AG04450 (cell line): Measurements from ENCODE around the gene KIF25. TPM values are rescaled to one million over a fixed set of nuclear protein-coding genes. Genes with fewer than 3 reads are reported as not detected.

ENCODE experiments used
- CTCF ChIA-PET: fragments of 300-600, 350-600 bp; formaldehyde crosslinking; extraction: SDS; loops from one replicate; lab custom pipeline; 2022; ENCODE audit warnings: antibody characterized with exemption, inconsistent platforms; lab: Charles Lee
- POLR2A ChIA-PET: fragments of 350-600 bp; formaldehyde crosslinking; extraction: SDS; loops from one replicate; lab custom pipeline; 2021; ENCODE audit warnings: antibody characterized with exemption, inconsistent platforms; lab: Yijun Ruan, JAX
- DNase-seq: peaks from one replicate; pipeline ENCODE4 v3.0.0-alpha.2; 2011; ENCODE audit warnings: low read depth, low spot score
- H3K27ac ChIP-seq: one replicate; pipeline ENCODE4 v1.5.1; 2012; ENCODE audit warnings: low read depth, low read length, control low read depth
- H3K27me3 ChIP-seq: one replicate; pipeline ENCODE4 v1.6.0; 2012; ENCODE audit warnings: low read length; ENCODE audit not compliant: control insufficient read depth, insufficient read depth
- H3K4me3 ChIP-seq: 2 replicates; pipeline ENCODE4 v1.5.1; 2011; ENCODE audit warnings: mild to moderate bottlenecking, low read depth, low read length, control low read depth
- H3K9me3 ChIP-seq: 2 replicates; pipeline ENCODE4 v1.5.1; 2012; ENCODE audit warnings: low read length; ENCODE audit not compliant: control insufficient read depth, insufficient read depth
- polyA plus RNA-seq: library from polyadenylated mRNA; depleted of rRNA; stranded (reverse); fragments of >200 nt; gene quantifications from 2 replicates; pipeline ENCODE4 v1.2.3, GENCODE V29; 2011
- TF ChIP-seq, protein P1 (sequence below): IDR thresholded peaks from 2 replicates; pipeline ENCODE4 v1.5.1; 2011; ENCODE audit warnings: low read depth, low read length, control low read depth, inconsistent platforms

KIF25 gene
- polyA plus RNA-seq, 1 experiment, result not detected

DNA sequence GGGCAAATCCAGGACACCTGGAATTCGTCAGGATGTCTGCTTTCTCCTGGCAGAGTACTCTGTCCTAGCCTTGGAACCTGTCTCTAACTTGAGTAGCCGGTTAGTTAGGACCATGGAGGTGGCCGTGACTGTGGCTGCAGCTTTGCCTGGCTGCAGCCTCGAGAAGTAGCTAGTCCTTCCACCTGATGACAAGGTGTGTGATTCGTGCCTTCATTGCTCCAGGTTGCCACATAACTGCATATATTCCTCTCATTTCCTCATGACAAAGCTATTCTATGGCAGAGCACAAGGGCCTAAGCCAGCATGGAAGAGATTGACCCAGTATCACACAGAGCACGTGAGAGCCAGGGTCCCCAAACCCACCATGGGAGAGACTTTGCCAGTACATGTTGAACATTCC lies 39.8 kb upstream of the KIF25 start:
- TF ChIP-seq, protein P1, sequence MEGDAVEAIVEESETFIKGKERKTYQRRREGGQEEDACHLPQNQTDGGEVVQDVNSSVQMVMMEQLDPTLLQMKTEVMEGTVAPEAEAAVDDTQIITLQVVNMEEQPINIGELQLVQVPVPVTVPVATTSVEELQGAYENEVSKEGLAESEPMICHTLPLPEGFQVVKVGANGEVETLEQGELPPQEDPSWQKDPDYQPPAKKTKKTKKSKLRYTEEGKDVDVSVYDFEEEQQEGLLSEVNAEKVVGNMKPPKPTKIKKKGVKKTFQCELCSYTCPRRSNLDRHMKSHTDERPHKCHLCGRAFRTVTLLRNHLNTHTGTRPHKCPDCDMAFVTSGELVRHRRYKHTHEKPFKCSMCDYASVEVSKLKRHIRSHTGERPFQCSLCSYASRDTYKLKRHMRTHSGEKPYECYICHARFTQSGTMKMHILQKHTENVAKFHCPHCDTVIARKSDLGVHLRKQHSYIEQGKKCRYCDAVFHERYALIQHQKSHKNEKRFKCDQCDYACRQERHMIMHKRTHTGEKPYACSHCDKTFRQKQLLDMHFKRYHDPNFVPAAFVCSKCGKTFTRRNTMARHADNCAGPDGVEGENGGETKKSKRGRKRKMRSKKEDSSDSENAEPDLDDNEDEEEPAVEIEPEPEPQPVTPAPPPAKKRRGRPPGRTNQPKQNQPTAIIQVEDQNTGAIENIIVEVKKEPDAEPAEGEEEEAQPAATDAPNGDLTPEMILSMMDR, result no peak
- CTCF ChIA-PET, result interaction anchor here (0.6 kb wide), 1 partner anchor 29 kb away, joined by 3 read pairs; no protein-coding TSS in a partner anchor

DNA sequence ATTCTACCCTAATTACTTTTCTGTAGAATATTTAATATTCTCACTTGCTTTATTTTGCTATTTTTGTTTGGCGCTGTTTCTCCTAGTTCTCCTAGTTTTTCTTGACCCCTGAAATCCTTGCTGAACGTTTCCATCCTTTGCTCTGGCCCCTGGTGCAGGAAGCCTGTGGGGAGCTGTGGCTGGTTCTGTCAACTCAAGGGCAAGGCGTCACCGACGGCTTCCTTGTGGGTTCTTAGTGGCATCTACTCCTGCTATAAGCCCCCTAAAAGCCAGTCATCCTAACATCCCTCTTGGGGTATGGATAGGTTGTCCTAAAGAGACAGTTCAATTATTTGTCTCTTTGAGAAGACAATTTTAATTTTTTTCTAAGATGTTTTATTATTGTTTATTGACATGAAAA lies 36.9 kb upstream of the KIF25 start:
- no peak for DNase-seq
- no peak overlapping the region for H3K4me3 ChIP-seq
- no peaks in the 10 kb centered on the region for H3K27me3 ChIP-seq
- no peaks in the 10 kb centered on the region; the same call in 1 of the 2 replicates for H3K9me3 ChIP-seq
- H3K27ac ChIP-seq, result no peak overlapping the region
- ChIA-PET POLR2A (no interaction called here), CTCF (no interaction called here)
- TF ChIP-seq, protein P1, result no peak

More for the DNA sequence above, 39.8 kb upstream of the KIF25 start:
- H3K9me3 ChIP-seq, result no peaks in the 10 kb centered on the region; the same call in 1 of the 2 replicates
- H3K27ac ChIP-seq, result no peak overlapping the region
- POLR2A ChIA-PET, result no interaction called here
- no peaks in the 10 kb centered on the region for H3K27me3 ChIP-seq
- H3K4me3 ChIP-seq, result no peak overlapping the region
- no peak for DNase-seq

DNA sequence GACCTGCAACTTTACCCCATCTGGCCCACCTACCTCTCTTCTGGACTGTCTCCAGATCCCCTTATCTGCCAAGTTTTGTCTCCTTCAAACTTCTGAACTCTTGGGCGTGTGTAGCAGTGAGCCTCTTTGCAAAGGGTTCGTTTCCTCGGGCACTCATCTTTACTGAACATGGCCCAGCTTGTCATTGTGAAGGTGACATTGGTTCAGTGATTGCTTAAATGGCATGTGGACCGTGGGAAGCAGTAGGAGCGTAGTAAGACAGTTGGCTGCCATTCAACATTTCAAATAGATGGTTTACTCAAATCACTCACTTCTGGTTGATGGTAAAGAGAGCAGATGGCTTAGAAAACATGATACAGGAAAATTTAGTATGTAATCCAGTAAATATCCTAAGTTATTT lies 34.8 kb upstream of the KIF25 start:
- ChIA-PET CTCF (no interaction called here), POLR2A (no interaction called here)
- TF ChIP-seq, protein P1, result no peak
- DNase-seq, result no peak
- no peaks in the 10 kb centered on the region; the same call in 1 of the 2 replicates for H3K9me3 ChIP-seq
- H3K27ac ChIP-seq, result no peak overlapping the region
- no peaks in the 10 kb centered on the region for H3K27me3 ChIP-seq
- H3K4me3 ChIP-seq, result no peak overlapping the region

DNA sequence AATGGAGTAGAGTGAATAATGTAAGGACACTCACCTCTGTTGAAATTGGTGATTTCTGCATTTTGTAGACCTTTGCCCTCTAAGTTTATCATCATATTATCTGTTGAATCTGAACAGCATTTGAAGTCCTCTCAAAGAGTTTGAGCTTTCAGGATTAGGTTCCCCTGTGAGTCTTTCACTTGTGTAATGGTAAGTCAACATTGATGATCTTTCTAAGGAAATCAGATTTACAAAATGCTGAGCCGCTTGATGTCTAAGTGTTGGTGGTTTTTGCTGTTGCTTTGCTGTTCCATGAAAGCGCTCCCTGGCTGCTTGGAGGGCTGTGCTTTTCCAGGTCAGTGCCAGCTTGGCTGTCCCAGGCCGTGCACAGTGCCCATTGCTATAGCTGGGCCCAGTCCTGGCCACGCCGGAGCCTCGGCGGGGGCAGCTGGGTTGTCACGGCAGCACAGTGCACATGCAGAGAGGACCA lies 33.8 kb upstream of the KIF25 start:
- no peak overlapping the region for H3K27ac ChIP-seq
- POLR2A ChIA-PET, result no interaction called here
- no peak overlapping the region for H3K4me3 ChIP-seq
- H3K9me3 ChIP-seq, result no peaks in the 10 kb centered on the region; the same call in 1 of the 2 replicates
- no peak for DNase-seq
- TF ChIP-seq, protein P1, result no peak
- no peaks in the 10 kb centered on the region for H3K27me3 ChIP-seq
- CTCF ChIA-PET, result no interaction called here

- POLR2A ChIA-PET, result no interaction called here
- Histone ChIP-seq H3K4me3 (no peak overlapping the region), H3K27ac (no peak overlapping the region), H3K9me3 (no peaks in the 10 kb centered on the region; the same call in 1 of the 2 replicates), H3K27me3 (no peaks in the 10 kb centered on the region)
- CTCF ChIA-PET, result no interaction called here
- no peak for DNase-seq
- TF ChIP-seq, protein P1, result no peak
Observed at GRCh38 chr6:167965592-167966539, 31.6 kb upstream of the KIF25 start.
